Activated T-helper 2 cell treated with anti-CD3 and anti-CD28 coated beads, Interferon-gamma antibody, Interleukin-2, Interleukin-4, amounts not matched to agents 10 μg/mL and 5 μg/mL and 100 μg/mL, durations not matched to agents 14 hours and 24 hours and 36 hours (primary cell): ENCODE measurements around the gene CMTM6. TPM values are rescaled to one million over a fixed set of nuclear protein-coding genes. Genes with fewer than 3 reads are reported as not detected.
A peak's percentile ranks its signal among the peaks of the same experiment; 100 is the strongest.
"Not testable (repeated sequence)": the region's sequence is repeated elsewhere in the genome, so short reads cannot be mapped to it uniquely, and the experiment has no call there.

Source experiments
- DNase-seq: peaks from one replicate; pipeline ENCODE4 v3.0.0; 2021; ENCODE audit warnings: low spot score
- H3K27ac Mint-ChIP-seq: one replicate; pipeline ENCODE4 v1.8.0; 2021; ENCODE audit warnings: mixed read lengths
- H3K27me3 Mint-ChIP-seq: one replicate; pipeline ENCODE4 v1.8.0; 2021; ENCODE audit warnings: low read depth, mixed read lengths
- H3K36me3 Mint-ChIP-seq: one replicate; pipeline ENCODE4 v1.8.0; 2021; ENCODE audit warnings: low read depth, mixed read lengths
- H3K4me1 Mint-ChIP-seq: one replicate; pipeline ENCODE4 v1.8.0; 2021; ENCODE audit warnings: low read depth, mixed read lengths
- H3K4me3 Mint-ChIP-seq: one replicate; pipeline ENCODE4 v1.8.0; 2021; ENCODE audit warnings: low read depth, mild to moderate bottlenecking, moderate library complexity, mixed read lengths
- H3K9me3 Mint-ChIP-seq: one replicate; pipeline ENCODE4 v1.8.0; 2021; ENCODE audit warnings: mixed read lengths
- intact Hi-C: fragments of 100-400 bp; cut with micrococcal nuclease; formaldehyde crosslinking; loops from one replicate; pipeline ENCODE4 v1.15.1; 2023
- total RNA-seq: library from RNA; stranded (reverse); gene quantifications from 2 replicates; pipeline ENCODE4 v1.2.3, GENCODE V29; 2022

CMTM6 gene, protein sequence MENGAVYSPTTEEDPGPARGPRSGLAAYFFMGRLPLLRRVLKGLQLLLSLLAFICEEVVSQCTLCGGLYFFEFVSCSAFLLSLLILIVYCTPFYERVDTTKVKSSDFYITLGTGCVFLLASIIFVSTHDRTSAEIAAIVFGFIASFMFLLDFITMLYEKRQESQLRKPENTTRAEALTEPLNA
- 107 and 108 TPM in 2 replicates for total RNA-seq

DNA sequence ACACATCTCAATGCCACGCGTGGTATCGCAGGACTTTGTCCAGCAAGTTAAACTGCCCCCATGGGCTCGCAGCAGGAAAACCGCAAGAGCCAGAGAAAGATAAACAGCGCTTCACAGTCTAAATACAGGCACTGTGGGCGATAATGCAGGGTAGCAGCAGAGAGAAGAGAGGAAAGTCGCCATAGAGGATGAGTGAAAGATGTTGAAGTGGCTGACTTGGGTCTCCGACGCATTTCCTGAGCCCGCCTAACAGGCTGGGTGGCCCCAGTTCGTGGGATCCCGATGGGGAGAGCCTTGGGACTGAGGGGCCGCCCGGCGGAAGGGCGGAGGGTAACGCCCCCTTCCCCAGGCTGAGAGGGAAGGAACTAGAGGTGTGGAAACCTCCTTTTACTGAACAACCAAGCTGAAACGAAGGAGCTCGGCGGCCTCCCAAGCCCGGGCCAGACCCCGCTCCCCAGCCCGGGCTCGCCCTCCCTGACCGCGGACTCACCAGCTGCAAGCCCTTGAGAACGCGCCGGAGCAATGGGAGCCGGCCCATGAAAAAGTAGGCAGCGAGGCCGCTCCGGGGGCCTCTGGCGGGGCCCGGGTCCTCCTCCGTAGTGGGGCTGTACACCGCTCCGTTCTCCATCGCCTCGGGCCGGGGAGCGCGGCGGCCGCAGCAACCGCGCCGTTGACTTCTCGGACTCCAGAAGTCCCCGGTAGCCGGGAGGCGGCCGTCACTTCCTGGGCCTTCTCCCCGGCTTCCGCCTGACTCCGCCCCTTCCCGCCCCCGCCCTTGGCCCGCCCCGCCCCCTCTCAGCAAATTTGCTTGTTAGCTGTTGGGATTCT lies at the start of gene CMTM6:
TSS of gene CMTM6 (minus strand) at position 735 of the 828 bp plus-strand sequence. CDS start at position 628, 107 bp downstream.
- H3K4me1 Mint-ChIP-seq = peaks cover 31% of the 10 kb centered on the region
- peaks cover 24% of the 10 kb centered on the region for H3K36me3 Mint-ChIP-seq
- intact Hi-C loops = loop anchor here (1.0 to 10.0 kb wide), 2 partner anchors 68 to 592 kb away; partner anchors contain the start of genes DYNC1LI1, GLB1 and TMPPE
- peak within 1 kb of the TSS; percentile 94 for H3K4me3 Mint-ChIP-seq
- peak within 1 kb of the TSS; percentile 85 for H3K27ac Mint-ChIP-seq
- DNase-seq = peak; percentile 68
- H3K9me3 Mint-ChIP-seq = no peaks in the 10 kb centered on the region
- peaks cover 4% of the 10 kb centered on the region for H3K27me3 Mint-ChIP-seq

DNA sequence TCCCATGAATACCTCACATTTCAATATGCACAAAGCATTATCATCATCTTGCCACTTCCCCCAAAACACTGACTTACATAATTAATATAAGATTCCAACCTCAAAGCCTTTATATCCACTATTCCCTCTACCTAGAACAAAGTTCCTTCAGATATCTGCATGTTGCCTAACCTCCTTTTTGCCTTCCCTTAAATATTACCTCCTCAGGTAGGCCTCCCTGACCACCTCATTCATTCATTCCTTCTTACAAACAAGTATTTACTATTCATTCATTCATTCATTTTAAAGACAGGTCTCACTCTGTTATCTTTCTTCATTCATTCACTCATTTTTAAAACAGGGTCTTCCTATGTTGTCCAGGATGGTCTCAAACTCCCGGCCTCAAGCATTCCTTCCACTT lies 49.4 kb upstream of the CMTM6 start:
- intact Hi-C loops = no loop called here
- H3K36me3 Mint-ChIP-seq = peaks cover 7% of the 10 kb centered on the region
- peaks cover 25% of the 10 kb centered on the region for H3K4me1 Mint-ChIP-seq
- H3K9me3 Mint-ChIP-seq = no peaks in the 10 kb centered on the region
- no peak for DNase-seq
- H3K27me3 Mint-ChIP-seq = no peaks in the 10 kb centered on the region
- H3K27ac Mint-ChIP-seq = no peak overlapping the region
- no peak overlapping the region for H3K4me3 Mint-ChIP-seq

DNA sequence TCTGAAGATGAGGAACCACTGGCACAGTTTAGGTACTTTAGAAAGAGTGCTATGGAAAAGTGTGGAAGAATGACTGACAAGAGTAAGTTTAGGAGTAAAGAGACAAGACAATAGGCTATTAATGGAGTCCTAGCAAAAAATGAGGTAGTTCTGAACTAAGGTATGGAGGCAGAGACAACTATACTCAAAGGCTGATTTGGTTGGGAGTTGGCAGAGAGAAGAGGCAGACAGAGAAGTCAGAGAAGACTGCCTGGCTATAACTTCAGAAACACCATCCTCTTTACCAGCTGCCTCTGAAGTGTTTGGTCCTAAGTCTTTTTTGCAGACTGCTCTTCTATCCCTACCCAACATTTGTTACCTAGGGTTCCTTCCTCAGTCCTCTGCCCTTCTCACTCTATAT lies 48.8 kb upstream of the CMTM6 start:
- Mint-ChIP-seq H3K4me1 (peaks cover 21% of the 10 kb centered on the region), H3K27me3 (no peaks in the 10 kb centered on the region), H3K27ac (no peak overlapping the region), H3K36me3 (peaks cover 7% of the 10 kb centered on the region), H3K4me3 (no peak overlapping the region), H3K9me3 (no peaks in the 10 kb centered on the region)
- intact Hi-C loops = no loop called here
- DNase-seq = no peak

DNA sequence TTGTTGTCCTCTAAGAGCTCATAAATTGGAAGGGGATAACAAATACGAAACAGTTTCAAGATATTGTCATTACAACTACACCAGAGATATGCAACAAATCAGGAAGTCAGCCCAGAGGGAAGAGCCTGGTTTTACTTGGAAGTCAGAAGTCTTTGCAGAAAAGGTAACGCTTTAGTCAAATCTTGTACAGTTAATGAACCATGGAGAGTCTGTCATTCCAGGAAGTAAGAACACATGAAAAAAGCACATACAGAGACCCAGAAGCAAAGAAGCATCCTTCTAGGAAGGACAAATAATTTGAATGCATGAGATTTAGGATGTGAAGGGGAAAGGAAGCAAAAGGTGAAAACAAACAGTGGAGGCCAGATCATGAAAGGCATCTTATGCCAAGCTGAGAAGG lies 48.4 kb upstream of the CMTM6 start:
- H3K27ac Mint-ChIP-seq = no peak overlapping the region
- intact Hi-C loops = no loop called here
- H3K4me1 Mint-ChIP-seq = peaks cover 17% of the 10 kb centered on the region

DNA sequence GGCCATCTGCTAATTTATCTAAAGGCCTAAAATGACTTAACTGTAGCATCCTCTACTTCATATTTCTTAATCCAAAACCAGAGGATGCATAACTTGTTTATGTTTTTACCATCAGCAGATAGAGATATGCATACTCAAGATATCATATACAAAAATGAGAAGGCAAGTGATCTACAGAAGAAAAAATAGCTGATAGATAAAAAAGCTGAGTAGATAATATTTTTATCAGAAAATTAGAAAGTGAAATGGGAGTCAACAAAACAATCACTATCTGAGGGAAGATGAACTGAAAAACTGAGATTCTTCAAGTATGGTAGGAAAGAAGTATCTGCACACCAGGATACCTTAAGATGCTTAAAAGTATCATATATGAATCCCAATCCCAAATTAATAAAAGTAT lies 42.7 kb upstream of the CMTM6 start:
- intact Hi-C loops = no loop called here
- H3K27ac Mint-ChIP-seq = no peak overlapping the region
- H3K4me3 Mint-ChIP-seq = no peak overlapping the region
- H3K9me3 Mint-ChIP-seq = no peaks in the 10 kb centered on the region
- no peaks in the 10 kb centered on the region for H3K27me3 Mint-ChIP-seq
- peaks cover 11% of the 10 kb centered on the region for H3K4me1 Mint-ChIP-seq
- no peak for DNase-seq
- H3K36me3 Mint-ChIP-seq = peaks cover 10% of the 10 kb centered on the region

More for the DNA sequence above, 48.4 kb upstream of the CMTM6 start:
- Mint-ChIP-seq H3K27me3 (no peaks in the 10 kb centered on the region), H3K36me3 (peaks cover 9% of the 10 kb centered on the region), H3K9me3 (no peaks in the 10 kb centered on the region), H3K4me3 (no peak overlapping the region)
- no peak for DNase-seq

DNA sequence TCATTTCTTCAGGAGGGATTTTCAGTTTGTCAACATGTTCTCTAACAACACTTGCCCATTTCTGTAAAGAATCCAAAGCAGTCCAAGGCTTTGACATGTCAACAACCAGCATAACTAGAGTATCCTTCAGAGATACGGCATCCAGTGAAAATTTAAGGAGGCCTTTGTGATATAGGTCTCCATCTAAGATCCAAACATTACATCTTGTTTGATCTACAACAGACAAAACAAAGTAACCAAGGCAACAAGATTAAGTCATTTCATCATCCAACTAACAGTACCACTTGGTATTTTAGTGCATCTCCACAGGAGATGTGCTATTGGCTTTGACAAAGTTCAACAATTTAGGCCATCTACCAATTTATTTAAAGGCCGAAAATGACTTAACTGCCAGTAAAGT lies 42.2 kb upstream of the CMTM6 start:
- H3K36me3 Mint-ChIP-seq = peaks cover 10% of the 10 kb centered on the region
- no peak overlapping the region for H3K27ac Mint-ChIP-seq
- H3K9me3 Mint-ChIP-seq = no peaks in the 10 kb centered on the region
- no peak for DNase-seq
- H3K4me3 Mint-ChIP-seq = no peak overlapping the region
- intact Hi-C loops = no loop called here
- no peaks in the 10 kb centered on the region for H3K27me3 Mint-ChIP-seq
- H3K4me1 Mint-ChIP-seq = peaks cover 11% of the 10 kb centered on the region

DNA sequence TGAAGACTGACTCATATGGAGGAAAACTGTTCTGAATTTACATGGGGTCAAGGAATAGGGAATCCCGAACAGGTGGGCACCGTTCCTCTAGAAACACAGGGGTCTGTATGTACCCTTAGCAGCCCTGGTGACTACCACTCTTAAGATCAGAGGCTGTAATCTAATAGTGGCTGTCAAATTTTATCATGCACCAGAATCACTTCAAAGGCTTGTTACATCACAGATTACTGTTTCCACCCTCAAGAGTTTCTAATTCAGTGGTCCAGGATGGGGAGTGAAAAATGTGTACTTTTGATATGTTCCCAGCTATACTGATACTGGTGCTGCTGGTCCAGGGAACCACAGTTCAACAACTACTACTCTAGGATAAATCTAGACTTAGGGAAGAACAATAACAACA lies 40.2 kb upstream of the CMTM6 start:
- peaks cover 11% of the 10 kb centered on the region for H3K4me1 Mint-ChIP-seq
- no peaks in the 10 kb centered on the region for H3K27me3 Mint-ChIP-seq
- H3K27ac Mint-ChIP-seq = no peak overlapping the region
- no peak for DNase-seq
- peaks cover 17% of the 10 kb centered on the region for H3K36me3 Mint-ChIP-seq
- no peaks in the 10 kb centered on the region for H3K9me3 Mint-ChIP-seq
- intact Hi-C loops = no loop called here
- no peak overlapping the region for H3K4me3 Mint-ChIP-seq

DNA sequence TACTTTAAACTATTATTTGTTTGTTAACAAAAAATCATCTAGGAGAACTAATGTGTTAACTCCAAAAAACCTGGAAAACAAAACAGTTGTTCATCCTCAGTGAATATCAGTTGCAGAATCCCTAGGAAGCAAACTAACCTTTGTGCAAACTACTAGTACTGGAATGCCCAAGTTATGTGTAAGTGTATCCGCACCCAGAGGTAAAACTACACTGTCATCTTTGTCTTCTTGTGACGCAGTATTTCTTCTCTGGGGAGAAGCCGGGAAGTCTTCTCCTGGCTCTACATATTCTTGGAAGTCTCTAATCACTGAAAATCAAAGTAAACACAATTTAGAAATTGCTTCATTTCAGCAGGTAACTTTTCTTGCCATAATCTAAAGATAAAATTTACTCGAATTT lies 38.2 kb upstream of the CMTM6 start:
- Mint-ChIP-seq H3K9me3 (no peaks in the 10 kb centered on the region), H3K27ac (no peak overlapping the region), H3K4me1 (peaks cover 11% of the 10 kb centered on the region), H3K36me3 (peaks cover 20% of the 10 kb centered on the region), H3K4me3 (no peak overlapping the region), H3K27me3 (no peaks in the 10 kb centered on the region)
- intact Hi-C loops = no loop called here
- DNase-seq = no peak

DNA sequence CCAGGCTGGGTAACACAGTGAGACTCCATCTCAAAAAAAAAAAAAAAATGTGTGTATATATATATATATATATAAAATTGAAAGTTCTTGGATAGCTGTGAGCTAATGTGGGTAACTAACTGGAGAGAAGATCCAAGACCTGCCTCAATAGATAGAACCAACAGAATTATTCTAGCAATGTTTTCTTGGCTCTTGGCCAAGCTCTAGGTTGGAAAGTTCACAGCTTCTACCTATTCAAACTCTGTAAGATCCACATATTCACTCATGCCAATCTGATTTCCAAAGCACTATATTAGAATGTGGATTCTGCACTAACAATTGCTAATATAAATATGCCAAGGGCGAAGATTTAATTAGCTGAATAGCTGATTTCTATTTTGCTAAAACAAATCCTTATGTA lies 29.8 kb upstream of the CMTM6 start:
- no peaks in the 10 kb centered on the region for H3K27me3 Mint-ChIP-seq
- peaks cover 58% of the 10 kb centered on the region for H3K36me3 Mint-ChIP-seq
- H3K4me3 Mint-ChIP-seq = no peak overlapping the region
- DNase-seq = no peak
- H3K9me3 Mint-ChIP-seq = no peaks in the 10 kb centered on the region
- H3K4me1 Mint-ChIP-seq = peaks cover 9% of the 10 kb centered on the region
- no peak overlapping the region for H3K27ac Mint-ChIP-seq
- intact Hi-C loops = loop anchor here (5.0 kb wide), 1 partner anchor 35 kb away; no protein-coding TSS in a partner anchor

DNA sequence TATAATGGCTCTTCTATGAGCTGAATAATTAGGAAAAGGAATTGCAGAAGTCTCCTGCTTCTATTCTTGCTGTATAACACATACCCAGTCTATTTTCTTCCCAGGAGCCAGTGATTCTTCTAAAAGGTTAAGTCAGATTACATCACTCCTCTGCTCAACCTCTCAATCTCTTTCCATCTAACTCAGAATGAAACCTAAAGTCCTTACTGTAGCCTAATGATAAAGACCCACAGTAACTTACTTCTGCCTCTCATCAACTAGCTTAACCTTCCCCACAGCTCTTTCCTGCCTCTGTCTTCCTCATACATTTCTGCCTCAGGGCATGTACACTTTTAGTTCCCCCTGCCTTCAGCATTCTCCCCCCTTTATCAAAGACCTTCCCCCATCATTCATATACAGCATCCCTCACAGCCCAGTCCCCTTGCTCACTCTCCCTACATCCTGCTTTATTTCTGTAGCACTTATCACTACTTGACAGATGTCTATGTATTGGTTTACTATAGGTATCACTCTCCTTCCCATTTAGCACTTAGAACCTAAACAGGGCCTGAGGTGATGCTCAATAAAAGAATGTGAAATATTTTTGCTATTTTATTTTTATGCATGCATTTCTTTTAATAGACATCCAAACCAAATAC lies 28.5 kb upstream of the CMTM6 start:
- intact Hi-C loops = loop anchor here (5.0 kb wide), 1 partner anchor 36 kb away; no protein-coding TSS in a partner anchor
- H3K9me3 Mint-ChIP-seq = no peaks in the 10 kb centered on the region

DNA sequence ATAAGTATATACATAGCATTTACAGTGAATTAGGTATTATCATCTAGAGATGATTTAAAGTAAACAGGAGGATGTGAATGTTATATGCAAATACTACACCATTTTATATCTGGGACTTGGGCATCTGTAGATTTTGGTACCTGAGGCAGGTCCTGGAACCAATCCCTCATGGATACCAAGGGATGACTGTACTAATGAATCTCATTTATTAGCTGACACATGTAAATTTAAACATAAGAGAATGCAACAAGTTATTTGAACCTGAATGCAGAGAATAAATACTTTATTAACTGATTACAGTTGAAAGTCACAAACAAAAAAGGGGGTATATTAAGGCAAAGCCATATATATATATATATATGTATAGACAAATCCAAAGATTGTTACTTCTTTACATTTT lies 23.1 kb upstream of the CMTM6 start:
- intact Hi-C loops = no loop called here
- Mint-ChIP-seq H3K27me3 (no peaks in the 10 kb centered on the region), H3K27ac (no peak overlapping the region), H3K4me1 (peaks cover 2% of the 10 kb centered on the region), H3K9me3 (no peaks in the 10 kb centered on the region), H3K36me3 (peaks cover 43% of the 10 kb centered on the region), H3K4me3 (no peak overlapping the region)
- no peak for DNase-seq

More for the DNA sequence above, 28.5 kb upstream of the CMTM6 start:
- Mint-ChIP-seq H3K4me3 (no peak overlapping the region), H3K27me3 (no peaks in the 10 kb centered on the region), H3K4me1 (peaks cover 9% of the 10 kb centered on the region), H3K27ac (peak overlapping the region; percentile 48), H3K36me3 (peaks cover 62% of the 10 kb centered on the region)
- no peak for DNase-seq

DNA sequence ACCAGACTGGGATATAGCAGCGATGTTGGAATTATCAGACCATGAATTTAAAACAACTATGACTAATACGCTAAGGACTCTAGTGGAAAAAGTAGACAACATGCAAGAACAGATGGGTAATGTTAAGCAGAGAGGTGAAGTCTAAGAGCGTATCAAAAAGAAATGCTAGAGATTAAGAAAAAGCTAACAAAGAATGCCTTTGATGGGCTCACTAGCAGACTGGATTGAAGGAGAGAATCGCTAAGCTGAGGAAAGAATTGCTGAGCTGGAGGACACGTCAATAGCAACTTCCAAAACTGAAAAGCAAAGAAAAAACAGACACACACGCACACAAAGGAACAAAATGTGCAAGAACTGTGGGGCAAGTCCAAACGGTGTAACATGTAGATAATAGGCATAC lies 20.0 kb upstream of the CMTM6 start:
- Mint-ChIP-seq H3K9me3 (no peaks in the 10 kb centered on the region), H3K27ac (no peak overlapping the region), H3K36me3 (peaks cover 31% of the 10 kb centered on the region), H3K4me3 (no peak overlapping the region), H3K27me3 (no peaks in the 10 kb centered on the region), H3K4me1 (no peaks in the 10 kb centered on the region)
- no peak for DNase-seq
- intact Hi-C loops = no loop called here

DNA sequence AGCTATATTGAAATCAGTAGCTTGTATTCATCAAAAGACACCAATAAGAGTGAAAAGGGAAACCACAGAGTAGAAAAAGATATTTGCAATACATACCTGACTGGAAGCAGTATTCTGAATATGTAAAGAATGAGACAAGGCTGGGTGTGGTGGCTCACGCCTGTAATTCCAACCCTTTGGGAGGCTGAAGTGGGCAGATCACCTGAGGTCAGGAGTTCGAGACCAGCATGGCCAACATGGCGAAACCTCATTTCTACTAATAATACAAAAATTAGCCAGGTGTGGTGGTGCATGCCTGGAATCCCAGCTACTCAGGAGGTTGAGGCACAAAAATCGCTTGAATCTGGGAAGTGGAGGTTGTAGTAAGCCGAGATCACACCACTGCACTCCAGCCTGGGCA lies 16.3 kb upstream of the CMTM6 start:
- H3K4me1 Mint-ChIP-seq, DNase-seq, H3K9me3 Mint-ChIP-seq, H3K4me3 Mint-ChIP-seq, H3K27me3 Mint-ChIP-seq, H3K27ac Mint-ChIP-seq, intact Hi-C loops: not testable (repeated sequence)
- H3K36me3 Mint-ChIP-seq = peaks cover 13% of the 10 kb centered on the region
